K562 (cell line): ENCODE results near the gene GPHA2.

Source experiments
- ELF1 ChIP-seq: fragments of 200-800 bp; sonication (Bioruptor generic); IDR thresholded peaks from 2 replicates; pipeline ENCODE4 v1.6.1; 2016; ENCODE audit warnings: missing genetic modification characterization, missing compliant biosample characterization
- ELF2 ChIP-seq: fragments of 250-450 bp; sonication (Bioruptor Pico); IDR thresholded peaks from 2 replicates; pipeline ENCODE4 v1.5.0; 2021; ENCODE audit warnings: mild to moderate bottlenecking
- HLTF ChIP-seq: fragments of 450-650 bp; IDR thresholded peaks from 2 replicates; pipeline ENCODE4 v1.6.1; 2016
- KAT8 ChIP-seq: fragments of 450-650 bp; IDR thresholded peaks from 2 replicates; pipeline ENCODE4 v1.6.1; 2016; ENCODE audit warnings: low read depth, mild to moderate bottlenecking
- POLR2A ChIP-seq: fragments of 450-650 bp; conservative IDR thresholded peaks from 2 replicates; pipeline ENCODE4 v1.6.1; 2016
- RAD21 ChIP-seq, 2 experiments: fragments of 250-450 bp in 1 of 2; fragments of 450-650 bp in 1 of 2; sonication (Bioruptor Pico) in 1 of 2; formaldehyde crosslinking in 1 of 2; IDR thresholded peaks in 1 of 2; conservative IDR thresholded peaks in 1 of 2; 2 replicates each; pipeline versions ENCODE4 v1.4.0 to v1.8.0; 2020 to 2022; ENCODE audit warnings: mild to moderate bottlenecking in 2 of 2, moderate library complexity in 1 of 2
- STAG1 ChIP-seq: sonication (generic); formaldehyde crosslinking; IDR thresholded peaks from 2 replicates; pipeline ENCODE4 v1.5.0; 2020; ENCODE audit warnings: missing genetic modification reagents, borderline replicate concordance
- YY1 ChIP-seq, 3 experiments: IDR thresholded peaks; 2 replicates each; pipeline ENCODE4 v1.6.1; 2011; ENCODE audit warnings: low read length in 2 of 3, mild to moderate bottlenecking in 2 of 3, moderate library complexity in 2 of 3, borderline replicate concordance in 1 of 3, control low read depth in 1 of 3, low read depth in 1 of 3; ENCODE audit not compliant: insufficient read depth in 3 of 3, insufficient replicate concordance in 2 of 3, control insufficient read depth in 1 of 3, insufficient read length in 1 of 3; ENCODE audit errors: extremely low read depth in 1 of 3
- TF ChIP-seq, protein P1 (sequence below), 2 experiments: fragments of 200-800 bp in 1 of 2; sonication (Bioruptor generic) in 1 of 2; sonication (generic) in 1 of 2; formaldehyde crosslinking in 1 of 2; IDR thresholded peaks in 1 of 2; conservative IDR thresholded peaks in 1 of 2; 2 replicates each; pipeline versions ENCODE4 v1.5.0 to v1.6.1; 2016 to 2020; ENCODE audit warnings: missing compliant biosample characterization in 1 of 2, missing genetic modification characterization in 1 of 2, missing genetic modification reagents in 1 of 2
- TF ChIP-seq, protein P2 (sequence below), 3 experiments: IDR thresholded peaks in 2 of 3; conservative IDR thresholded peaks in 1 of 3; 2 replicates each; pipeline ENCODE4 v1.5.1; 2011 to 2012; ENCODE audit warnings: low read length in 3 of 3, mild to moderate bottlenecking in 3 of 3, control low read depth in 2 of 3, improper control_type of control experiment in 1 of 3, inconsistent platforms in 1 of 3, low read depth in 1 of 3, mixed read lengths in 1 of 3, moderate library complexity in 1 of 3; ENCODE audit not compliant: insufficient read depth in 2 of 3
- TF ChIP-seq, protein P3 (sequence below): sonication (generic); formaldehyde crosslinking; IDR thresholded peaks from 2 replicates; pipeline ENCODE4 v1.8.0; 2022; ENCODE audit warnings: mild to moderate bottlenecking, missing genetic modification reagents
- TF ChIP-seq, protein P4 (sequence below): sonication (generic); formaldehyde crosslinking; IDR thresholded peaks from 2 replicates; pipeline ENCODE4 v1.5.0; 2020; ENCODE audit warnings: missing genetic modification reagents

DNA sequence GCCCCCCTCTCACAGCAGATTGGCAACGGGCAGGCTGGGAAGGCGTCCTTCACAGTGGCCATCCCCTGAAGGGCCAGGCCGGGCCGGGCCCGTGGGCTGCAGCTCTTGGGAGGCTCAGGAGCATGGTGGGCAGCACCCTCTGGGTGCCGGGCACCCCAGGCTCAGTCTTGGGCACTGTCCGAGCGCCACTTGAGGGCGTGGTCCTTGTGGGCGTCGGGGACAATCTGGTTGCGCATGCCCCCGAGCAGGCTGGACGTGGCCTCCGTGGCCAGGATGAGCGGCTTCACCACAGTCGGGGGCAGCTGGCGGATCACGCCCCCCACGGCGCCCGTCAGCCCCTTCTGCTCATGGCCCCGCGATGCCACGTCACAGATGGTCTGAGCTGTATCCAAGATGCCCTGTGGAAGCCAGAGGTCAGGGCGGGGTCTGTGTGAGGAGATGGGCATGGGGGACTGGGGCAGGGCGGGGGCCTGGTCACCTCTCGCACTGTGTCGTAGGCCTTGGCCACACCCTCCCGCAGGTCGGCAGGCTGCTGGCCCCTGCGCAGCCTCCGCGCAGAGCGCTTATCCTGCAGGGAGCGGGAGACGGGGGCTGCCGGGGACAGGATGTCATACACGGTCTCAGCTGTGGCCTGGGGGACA, 40.8 kb downstream of the GPHA2 start:
- TF ChIP-seq KAT8: no peak
- TF ChIP-seq ELF1 (tag): no peak
- TF ChIP-seq, protein P1, sequence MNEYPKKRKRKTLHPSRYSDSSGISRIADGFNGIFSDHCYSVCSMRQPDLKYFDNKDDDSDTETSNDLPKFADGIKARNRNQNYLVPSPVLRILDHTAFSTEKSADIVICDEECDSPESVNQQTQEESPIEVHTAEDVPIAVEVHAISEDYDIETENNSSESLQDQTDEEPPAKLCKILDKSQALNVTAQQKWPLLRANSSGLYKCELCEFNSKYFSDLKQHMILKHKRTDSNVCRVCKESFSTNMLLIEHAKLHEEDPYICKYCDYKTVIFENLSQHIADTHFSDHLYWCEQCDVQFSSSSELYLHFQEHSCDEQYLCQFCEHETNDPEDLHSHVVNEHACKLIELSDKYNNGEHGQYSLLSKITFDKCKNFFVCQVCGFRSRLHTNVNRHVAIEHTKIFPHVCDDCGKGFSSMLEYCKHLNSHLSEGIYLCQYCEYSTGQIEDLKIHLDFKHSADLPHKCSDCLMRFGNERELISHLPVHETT (CRISPR knock-in tag; conservative IDR thresholded peaks at IDR 0.05 in 1 of 2, IDR thresholded peaks at IDR 0.05 in 1 of 2): no peak
- TF ChIP-seq, protein P2, sequence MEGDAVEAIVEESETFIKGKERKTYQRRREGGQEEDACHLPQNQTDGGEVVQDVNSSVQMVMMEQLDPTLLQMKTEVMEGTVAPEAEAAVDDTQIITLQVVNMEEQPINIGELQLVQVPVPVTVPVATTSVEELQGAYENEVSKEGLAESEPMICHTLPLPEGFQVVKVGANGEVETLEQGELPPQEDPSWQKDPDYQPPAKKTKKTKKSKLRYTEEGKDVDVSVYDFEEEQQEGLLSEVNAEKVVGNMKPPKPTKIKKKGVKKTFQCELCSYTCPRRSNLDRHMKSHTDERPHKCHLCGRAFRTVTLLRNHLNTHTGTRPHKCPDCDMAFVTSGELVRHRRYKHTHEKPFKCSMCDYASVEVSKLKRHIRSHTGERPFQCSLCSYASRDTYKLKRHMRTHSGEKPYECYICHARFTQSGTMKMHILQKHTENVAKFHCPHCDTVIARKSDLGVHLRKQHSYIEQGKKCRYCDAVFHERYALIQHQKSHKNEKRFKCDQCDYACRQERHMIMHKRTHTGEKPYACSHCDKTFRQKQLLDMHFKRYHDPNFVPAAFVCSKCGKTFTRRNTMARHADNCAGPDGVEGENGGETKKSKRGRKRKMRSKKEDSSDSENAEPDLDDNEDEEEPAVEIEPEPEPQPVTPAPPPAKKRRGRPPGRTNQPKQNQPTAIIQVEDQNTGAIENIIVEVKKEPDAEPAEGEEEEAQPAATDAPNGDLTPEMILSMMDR (IDR thresholded peaks at IDR 0.05 in 2 of 3, conservative IDR thresholded peaks at IDR 0.05 in 1 of 3; ENCODE audit: insufficient read depth in 2 of 3, low read depth in 1 of 3, low read length in 3 of 3): no peak
- TF ChIP-seq STAG1: no peak
- TF ChIP-seq RAD21 (CRISPR knock-in tag; conservative IDR thresholded peaks at IDR 0.05 in 1 of 2, IDR thresholded peaks at IDR 0.05 in 1 of 2): no peak
- TF ChIP-seq POLR2A: no peak
- TF ChIP-seq, protein P3, sequence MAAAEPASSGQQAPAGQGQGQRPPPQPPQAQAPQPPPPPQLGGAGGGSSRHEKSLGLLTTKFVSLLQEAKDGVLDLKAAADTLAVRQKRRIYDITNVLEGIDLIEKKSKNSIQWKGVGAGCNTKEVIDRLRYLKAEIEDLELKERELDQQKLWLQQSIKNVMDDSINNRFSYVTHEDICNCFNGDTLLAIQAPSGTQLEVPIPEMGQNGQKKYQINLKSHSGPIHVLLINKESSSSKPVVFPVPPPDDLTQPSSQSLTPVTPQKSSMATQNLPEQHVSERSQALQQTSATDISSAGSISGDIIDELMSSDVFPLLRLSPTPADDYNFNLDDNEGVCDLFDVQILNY (CRISPR knock-in tag): no peak
- TF ChIP-seq, protein P4, sequence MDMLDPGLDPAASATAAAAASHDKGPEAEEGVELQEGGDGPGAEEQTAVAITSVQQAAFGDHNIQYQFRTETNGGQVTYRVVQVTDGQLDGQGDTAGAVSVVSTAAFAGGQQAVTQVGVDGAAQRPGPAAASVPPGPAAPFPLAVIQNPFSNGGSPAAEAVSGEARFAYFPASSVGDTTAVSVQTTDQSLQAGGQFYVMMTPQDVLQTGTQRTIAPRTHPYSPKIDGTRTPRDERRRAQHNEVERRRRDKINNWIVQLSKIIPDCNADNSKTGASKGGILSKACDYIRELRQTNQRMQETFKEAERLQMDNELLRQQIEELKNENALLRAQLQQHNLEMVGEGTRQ (CRISPR knock-in tag): no peak
- no peak for TF ChIP-seq HLTF
- TF ChIP-seq YY1 (IDR thresholded peaks at IDR 0.05; ENCODE audit: borderline replicate concordance in 1 of 3, control insufficient read depth in 1 of 3, extremely low read depth in 1 of 3, insufficient read depth in 3 of 3, insufficient read length in 1 of 3, insufficient replicate concordance in 2 of 3, low read depth in 1 of 3, low read length in 2 of 3): no peak
- no peak for TF ChIP-seq ELF2
